ENCODE data around the gene RPH3AL.

Gene RPH3AL, protein sequence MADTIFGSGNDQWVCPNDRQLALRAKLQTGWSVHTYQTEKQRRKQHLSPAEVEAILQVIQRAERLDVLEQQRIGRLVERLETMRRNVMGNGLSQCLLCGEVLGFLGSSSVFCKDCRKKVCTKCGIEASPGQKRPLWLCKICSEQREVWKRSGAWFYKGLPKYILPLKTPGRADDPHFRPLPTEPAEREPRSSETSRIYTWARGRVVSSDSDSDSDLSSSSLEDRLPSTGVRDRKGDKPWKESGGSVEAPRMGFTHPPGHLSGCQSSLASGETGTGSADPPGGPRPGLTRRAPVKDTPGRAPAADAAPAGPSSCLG

DNA sequence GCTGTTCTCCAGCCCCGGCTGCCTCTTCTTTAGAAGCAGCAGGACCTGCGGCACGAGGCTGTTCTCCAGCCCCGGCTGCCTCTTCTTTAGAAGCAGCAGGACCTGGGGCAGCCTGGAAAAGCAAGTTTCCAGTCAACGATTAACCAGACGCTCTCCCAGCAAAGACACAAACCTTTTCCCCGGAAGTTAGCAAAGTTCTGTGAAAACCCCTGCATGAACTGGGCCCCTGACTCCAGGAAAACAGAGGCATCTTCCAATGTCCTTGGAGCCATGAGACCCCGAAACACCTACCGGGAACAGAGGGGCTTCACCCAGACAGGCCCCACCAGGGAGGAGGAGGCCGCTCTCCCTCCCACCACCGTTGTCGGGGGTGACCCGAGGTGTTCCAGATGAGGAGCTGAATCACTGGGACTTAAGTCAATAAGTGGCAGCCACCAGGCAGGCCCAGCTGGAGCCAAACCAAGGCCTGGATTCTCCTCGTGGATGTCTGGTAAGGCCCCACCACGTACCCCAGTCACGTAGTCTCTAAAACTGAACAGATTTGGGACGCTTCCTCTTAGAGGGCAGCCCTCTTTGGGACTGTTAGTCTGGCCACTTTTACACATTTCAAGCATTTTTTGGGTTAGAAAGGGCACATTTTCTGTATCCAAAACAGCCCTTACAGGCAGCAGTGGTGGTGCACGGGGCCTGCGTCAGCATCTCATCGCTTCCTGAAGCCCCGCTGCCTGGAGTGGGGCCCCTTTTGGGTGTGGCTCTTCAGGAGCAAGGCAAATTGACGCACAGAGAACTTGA lies at the start of gene RPH3AL:
TSS of gene RPH3AL (minus strand) at position 387 of the 792 bp plus-strand sequence. CDS start 25,264 bp downstream, outside the sequence.
- no peak for DNase-seq (ENCODE audit: low read depth)

DNA sequence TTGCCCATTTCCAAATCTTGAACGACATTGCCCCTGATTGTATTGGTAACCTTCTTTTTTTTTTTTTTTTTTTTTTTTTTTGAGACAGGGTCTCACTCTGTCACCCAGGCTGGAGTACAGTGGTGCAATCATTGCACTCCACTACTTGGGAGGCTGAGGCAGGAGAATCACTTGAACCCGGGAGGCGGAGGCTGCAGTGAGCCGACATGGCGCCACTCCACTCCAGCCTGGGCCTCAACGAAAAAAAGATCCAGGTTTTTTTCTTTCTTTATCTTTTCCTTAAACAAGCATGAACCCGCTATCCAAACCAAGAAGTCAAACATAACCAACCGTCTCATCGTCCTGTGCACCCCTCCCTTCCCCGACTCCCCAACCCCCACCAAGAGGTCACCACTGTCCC lies 47.6 kb upstream of the RPH3AL start:
- no peak for DNase-seq (ENCODE audit: low read depth)

DNA sequence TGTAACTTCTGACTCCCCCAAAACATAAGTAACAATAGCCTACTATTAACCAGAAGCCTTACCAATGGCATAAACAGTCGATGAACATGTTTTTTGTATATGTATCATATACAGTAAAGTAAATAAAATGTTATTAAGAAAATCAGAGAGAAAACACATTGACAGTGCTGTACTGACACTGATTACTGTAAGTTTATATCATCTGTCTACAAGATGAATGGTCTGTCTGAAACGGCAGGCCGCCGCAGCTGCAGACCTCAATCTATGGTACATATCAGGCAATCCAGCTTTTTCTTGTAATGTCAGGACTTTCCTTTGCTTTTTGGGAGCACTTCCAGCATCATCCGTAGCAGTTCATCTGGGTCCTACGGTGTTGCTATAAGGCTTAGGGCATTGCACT lies 44.2 kb upstream of the RPH3AL start:
- no peak for DNase-seq (ENCODE audit: low read depth)

DNA sequence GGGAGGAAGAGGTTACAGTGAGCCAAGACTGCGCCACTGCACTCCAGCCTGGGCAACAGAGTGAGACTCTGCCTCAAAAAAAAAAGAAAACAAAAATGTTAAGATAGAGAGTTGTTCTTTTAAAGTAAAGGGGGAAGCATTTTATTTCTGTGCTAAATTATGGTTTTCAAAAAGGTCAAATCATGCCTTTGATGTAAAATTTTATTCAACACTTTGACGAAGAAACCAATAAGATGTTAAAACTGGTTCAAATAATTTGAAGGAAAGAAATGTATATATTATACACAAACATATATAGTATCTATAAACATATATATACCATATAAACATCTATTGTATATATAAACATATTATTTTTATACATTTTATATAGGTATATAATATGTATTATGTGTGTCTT lies 43.4 kb upstream of the RPH3AL start:
- DNase-seq (ENCODE audit: low read depth): no peak

DNA sequence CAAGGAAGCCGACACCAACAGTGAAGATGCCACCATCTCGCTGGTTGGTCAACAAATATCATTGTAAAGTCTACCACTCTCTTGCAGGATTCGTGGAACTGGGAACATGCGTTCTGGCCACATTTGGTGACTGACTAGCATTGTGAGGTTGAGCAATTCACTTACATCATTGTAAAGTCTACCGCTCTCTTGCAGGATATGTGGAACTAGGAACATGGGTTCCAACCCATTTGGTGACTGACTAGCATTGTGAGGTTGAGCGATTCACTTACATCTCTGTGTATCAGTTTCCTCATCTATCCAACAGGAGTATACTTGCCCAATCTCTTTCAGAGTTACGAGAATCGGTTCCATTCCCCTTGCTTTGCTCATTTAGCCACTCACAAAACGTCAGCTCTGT lies 42.6 kb upstream of the RPH3AL start:
- no peak for DNase-seq (ENCODE audit: low read depth)

DNA sequence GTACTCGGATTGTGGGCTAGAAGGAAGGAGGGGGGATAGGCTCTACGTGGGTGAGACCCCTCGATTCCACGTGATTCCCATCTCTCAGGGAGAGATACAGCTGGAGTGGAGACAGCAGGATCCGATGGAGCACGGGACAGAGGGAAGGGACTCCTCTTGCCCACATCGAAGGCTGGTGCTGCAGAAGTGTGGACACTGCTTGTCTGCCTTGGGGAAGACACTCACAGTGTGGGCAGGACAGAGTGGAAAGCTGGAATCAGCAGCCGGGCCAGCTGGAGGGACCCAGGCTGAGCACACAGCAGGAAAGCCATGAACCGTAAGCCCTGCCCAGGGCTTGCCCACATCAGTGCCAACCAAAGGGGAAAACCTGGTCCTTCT lies 42.1 kb upstream of the RPH3AL start:
- DNase-seq (ENCODE audit: low read depth): no peak

DNA sequence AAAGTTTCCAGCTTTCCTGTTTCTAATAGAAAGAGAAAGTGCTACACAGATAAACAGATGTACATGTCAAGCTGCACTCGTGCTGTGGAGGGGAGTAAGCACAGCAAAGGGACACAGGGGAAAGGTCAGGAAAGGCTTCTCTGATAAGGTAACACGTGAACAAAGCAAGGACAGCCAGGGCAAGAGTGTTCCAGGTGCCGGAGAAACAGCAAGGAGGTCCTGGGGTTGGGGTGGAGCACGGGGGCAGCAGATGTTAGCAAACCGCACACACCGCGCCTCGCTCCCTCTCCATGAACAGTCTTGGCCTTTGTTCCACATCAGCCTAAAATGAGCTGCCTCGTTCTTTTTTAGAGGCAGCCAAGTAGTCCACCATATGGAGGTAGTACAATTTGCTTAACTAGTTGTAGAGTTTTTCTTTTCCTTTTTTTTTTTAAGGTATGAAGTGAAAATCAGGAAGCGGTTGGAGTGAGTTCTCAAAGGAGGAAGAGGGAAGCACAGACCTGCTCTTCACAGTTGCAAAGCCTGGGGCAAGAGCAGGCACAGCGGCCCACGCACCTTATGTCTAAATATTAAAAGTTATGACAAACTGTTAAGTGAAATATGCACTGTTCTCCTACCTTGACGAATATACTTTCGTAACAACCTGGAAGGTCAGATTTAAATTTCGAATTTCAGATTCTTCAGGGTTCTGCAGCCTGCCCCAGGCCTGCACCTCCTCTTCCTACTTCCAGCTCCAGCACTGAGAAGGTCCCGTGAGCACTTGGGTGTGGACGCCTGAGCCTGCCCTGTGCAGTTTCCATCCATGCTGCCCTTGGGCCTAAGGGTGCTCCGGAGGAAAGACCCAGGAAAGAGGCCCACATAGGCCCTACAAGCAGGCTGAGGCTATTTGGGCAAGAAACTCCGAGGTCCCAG lies 41.5 kb upstream of the RPH3AL start:
- no peak for DNase-seq (ENCODE audit: low read depth)

DNA sequence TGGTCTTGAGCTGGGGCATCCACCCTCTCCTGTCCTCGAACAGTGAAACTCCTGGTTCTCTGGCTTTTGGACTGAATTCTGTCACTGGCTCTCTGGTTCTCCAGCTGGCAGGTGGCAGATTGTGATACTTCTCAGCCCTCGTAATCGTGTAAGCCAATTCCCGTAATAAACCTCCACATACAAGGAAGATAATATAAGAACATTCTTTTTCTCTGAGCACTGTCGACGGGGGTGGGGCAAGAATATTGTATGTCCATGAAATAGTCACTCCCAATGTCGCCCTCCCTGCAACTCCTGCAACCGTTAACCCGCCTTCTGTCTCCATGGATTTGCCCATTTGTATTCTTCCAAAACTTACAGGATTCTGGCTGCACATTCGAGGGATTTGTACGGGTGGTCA lies 39.2 kb upstream of the RPH3AL start:
- DNase-seq (ENCODE audit: low read depth): no peak

DNA sequence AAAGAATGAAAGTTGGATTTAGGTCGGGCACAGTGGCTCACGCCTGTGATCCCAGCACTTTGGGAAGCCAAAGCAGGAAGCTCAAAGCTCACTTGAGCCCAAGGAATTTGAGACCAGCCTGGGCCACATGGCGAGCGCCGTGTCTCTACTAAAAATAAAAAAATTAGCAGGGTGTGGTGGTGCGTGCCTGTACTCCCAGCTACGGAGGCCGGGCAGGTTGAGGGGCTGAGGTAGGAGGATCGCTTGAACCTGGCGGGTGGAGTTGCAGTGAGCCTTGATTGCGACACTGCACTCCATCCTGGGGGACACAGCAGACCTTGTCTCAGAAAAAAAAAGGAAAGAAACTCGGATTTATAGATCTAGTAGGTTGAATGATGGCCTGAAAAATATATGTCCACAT lies 37.4 kb upstream of the RPH3AL start:
- no peak for DNase-seq (ENCODE audit: low read depth)

DNA sequence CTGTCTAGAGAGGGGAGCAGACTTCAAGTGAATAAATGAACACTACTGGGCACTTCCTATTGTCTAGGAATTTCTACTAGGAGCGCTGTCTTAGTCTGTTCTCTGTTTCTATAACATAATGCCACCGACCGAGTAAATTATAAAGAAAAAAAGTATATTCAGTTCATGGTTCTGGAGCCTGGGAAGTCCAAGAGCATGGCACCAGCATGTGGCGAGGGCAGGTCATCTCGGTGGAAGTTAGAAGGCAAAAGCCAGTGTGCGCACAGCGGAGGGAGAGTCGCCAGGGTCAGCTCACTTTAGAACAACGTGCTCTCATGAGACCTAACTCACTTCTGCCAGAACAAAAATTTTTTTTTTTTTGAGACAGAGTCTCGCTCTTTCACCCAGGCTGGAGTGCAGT lies 35.5 kb upstream of the RPH3AL start:
- no peak for DNase-seq (ENCODE audit: low read depth)

DNA sequence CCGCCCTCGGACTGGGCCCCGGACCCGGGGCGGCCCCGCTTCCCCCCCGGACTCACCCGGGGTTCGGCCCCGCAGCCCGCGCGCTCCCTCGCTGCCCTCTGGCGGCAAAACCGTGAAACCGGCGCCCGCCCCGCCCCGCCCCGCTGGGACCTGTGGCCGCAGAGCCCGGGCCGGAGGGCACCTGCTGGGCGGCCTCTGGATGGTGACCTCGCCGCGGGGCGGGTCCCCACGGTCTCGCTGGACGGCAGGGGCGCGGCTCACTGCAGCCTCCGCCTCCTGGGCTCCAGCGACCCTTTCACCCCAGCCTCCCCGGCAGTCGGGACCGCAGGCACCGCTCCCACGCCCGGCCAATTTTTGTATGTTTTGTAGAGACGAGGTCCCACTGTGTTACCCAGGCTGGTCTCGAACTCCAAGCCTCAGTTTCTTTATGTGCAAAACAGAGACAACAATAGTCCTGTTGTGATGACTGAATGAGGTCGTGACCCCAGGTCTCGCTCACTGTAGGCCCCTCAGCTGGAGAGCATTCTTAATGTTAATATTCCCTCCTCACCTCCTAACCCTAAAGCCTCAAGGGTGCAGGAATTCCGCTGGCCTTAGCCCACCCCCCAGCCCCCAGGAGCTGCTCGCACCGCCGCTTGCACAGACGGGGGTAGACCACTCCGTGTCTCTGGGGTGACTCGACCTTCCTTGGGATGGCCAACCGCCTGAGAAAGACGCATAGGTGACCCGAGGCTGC lies 33.7 kb upstream of the RPH3AL start:
- no peak for DNase-seq (ENCODE audit: low read depth)

DNA sequence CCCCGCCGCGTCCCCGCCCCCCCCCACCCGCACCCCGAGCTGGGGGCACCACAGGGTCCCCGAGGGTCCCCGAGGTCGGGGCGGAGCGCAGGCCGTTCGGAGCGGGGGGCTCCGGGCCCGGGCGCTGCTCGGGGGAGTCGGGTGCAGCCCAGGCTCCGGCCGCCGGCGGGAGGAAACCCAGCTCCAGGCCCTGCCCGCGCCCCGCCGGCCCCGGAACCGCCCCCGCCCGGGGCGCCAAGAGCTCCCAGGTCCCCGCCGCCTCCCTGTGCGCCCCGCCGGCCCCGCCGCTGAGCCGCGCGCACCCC lies 33.2 kb upstream of the RPH3AL start:
- no peak for DNase-seq (ENCODE audit: low read depth)

DNA sequence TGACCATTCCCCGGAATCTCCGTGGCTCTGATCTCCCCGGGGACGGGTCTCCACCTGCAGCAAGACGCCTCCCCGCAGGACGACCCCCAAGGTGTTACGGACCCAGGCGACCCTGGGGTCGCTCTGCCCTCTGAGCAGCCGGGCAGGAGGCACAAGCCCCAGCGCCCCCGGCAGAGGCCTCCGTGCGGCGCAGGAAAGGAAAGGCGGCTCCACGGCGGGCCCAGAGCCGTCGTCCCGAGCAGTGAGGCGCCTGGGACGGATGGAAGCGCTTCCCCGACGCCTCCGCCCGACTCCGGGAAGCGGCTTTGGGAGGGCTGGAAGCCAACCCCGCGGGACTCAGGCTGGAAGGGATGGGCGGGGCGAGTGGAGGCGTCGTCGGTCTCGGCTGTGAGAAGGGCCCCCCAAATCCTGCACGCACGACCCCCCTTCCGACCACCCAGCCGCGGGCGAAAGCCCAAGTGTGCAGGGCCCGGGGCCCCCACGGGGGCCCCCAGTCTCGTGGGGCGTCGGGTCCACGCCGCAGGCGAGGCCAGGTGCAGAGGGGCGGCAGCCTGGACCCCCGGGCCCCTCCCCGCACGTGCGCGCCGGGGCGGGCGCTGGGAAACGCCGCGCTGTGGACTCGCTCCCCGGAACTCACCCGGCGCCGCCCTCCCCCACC lies 32.7 kb upstream of the RPH3AL start:
- no peak for DNase-seq (ENCODE audit: low read depth)

DNA sequence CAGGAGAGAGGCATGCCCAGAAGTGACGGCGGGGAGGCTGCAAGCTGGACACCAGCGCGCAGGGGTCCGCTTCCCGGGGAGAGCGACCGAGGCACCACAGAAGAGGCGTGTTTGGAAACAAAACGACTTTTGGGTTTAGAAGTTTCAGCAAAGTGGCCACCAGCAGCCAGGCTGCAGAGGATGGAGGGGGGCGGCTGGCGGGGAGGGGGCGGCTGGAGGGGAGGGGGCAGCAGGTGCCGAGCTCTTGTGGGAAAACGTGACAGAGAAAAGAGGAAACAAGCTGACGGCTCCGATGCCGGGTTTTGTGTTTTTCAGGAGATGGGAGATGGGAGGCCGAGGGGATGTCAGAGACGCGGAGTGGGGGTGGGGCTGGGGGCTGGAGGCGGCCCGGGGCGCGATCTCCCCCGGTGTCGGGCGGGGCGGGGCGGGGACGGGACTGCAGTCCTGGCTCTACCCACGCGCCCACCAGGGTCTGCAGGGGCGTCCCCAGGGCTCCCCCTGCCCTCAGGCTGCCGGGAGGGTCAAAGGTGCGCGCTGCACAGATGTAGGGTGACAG lies 32.1 kb upstream of the RPH3AL start:
- DNase-seq (ENCODE audit: low read depth): no peak

DNA sequence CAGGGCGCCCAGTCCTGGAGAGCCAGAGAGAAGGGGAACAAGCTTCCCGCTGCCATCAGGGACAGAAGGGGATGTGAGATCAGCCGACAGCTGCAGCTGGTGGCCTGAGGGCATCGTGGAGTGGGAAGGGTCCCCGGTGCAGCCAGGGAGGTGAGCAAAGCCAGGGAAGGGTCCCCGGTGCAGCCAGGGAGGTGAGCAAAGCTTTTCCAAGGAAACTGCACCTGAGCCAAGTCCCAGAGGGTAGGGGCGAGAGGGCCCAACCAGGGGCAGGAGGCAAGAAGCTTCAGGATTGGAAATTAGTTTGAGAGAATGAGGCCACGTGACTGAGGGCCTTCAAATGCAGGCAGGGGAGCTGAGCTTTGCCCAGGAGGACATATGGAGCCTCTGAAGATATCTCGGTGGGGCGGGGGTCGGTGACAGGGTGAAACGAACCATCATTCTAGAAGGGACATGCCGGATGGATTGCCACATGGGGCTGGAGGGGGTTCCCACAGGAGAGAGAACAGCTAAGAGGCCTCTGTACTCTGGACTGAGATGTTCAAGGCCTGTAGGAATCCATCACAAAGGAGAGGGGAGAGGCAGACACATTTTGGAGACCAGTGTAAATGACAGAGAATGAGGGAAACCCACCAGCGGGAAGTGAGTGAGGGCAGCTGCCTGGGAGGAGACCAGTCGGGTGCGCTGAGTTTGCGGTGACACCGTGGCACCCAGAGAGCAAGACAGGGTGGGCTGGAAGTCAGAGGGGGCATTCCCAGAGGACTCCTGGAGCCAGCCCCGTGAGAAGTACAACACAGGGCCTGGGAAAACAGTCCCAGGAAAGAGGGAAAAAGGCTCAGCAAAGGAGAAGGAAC lies 31.4 kb upstream of the RPH3AL start:
- no peak for DNase-seq (ENCODE audit: low read depth)

DNA sequence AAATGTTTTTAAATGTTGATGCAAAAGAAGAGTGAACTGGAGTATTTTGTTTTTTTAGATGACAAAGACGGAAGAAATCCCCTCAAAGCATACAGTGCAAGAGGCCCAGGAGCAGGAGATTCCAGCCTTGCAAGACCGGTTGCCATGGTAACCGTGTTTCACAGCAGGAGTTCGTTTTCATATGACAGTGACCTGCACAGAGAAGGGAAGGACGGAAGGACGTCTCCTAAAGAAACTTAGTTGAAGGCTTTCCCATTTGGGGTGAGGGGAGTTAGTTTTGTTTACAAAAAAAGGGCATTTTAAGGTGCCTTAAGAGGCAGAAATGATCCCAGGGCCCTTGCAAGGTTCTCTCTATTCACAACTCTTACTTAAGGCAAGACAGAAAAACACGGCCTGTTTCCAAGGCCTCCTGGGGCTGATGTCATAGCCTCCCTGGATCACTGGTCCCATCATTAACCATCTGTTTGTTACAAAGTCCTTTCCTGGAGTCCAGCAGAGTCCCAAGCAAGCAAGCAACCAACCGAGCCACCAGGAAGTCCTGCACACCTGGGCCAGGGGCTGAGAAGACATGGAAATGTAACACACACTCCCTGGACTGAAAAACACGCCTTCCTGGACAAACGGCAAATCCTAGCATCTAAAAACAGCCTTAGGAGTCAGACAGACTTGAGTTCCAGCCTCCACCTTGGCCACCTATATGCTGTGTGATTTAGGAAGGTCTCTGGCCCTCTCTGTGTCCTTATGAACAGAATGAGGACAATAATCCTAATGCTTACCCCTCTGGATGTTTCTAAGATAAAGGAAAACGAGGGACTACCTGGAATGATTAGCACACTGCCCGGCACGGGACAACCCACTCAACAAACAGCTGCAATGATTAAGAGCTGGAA lies 30.3 kb upstream of the RPH3AL start:
- peak; percentile 72 for DNase-seq (ENCODE audit: low read depth)

DNA sequence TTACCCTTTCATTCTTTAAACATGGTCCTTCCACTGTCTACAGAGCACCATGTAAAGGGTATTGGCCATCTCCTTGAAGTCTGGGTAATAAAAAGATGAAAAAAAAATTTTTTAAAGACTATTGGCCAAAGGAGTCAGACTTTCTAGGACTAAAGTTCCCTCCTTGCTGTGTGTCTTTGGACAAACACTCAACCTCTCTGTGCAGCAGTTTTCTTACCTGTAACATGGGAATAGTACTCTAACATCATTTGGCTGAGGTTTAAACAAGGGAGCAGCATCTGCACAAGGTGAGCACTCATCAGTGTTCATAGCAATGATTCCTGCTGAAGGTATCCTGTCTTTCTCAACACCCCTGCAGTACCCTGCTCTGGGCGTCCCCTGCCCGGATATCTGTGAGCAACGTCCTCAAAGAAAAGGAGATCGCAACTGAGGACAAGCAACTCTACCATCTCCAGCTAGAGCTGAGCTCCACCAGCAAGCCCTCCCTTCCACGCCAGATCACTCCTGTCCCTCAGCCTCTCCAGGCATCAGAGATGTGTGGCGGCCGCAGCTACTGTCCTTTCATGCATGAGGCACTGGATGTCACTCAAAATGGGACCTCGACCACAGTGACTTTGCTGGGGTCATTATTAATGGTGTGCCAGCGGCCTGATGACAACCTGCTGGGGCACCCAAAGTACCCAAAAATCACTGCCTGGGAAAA lies 29.5 kb upstream of the RPH3AL start:
- no peak for DNase-seq (ENCODE audit: low read depth)

DNA sequence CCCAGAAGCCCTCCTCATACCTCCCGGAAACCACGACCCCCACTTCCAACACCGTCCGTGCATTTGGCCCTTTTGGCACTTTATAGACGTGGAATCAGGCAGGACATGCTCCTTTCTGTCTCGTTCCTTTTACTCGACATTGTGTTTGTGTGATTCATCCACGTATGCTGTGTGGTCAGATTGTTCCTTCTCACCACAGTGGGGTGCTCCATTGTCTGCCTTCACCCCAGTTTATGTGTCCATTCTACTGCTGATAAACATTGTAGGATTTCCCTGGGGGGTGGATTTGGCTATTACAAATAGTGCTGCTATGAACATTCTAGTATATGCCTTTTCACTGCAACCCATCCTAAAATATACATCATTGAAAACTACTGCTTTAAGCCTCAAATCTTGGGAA lies 28.9 kb upstream of the RPH3AL start:
- DNase-seq (ENCODE audit: low read depth): no peak

All from amniotic epithelial cell (primary cell).